ENCODE results near the gene OR4B1.
"Not testable (repeated sequence)": the region's sequence is repeated elsewhere in the genome, so short reads cannot be mapped to it uniquely, and the experiment has no call there.

The OR4B1 gene

GRCh38 chr11:48184452-48184851 lies 32.2 kb upstream of the OR4B1 start:
- Histone ChIP-seq H3K27ac (ENCODE audit: low read depth, low read length) (no peak overlapping the region), H2AFZ (ENCODE audit: low read length, unreplicated experiment) (no peak overlapping the region), H3K4me3 (ENCODE audit: low read depth, low read length) (no peak overlapping the region), H3K79me2 (ENCODE audit: control insufficient read depth, insufficient read depth, low read length, unreplicated experiment) (no peaks in the 10 kb centered on the region), H3K36me3 (ENCODE audit: insufficient read depth, low read length) (no peaks in the 10 kb centered on the region), H3K4me1 (ENCODE audit: control insufficient read depth, insufficient read depth, low read length, unreplicated experiment) (no peaks in the 10 kb centered on the region), H3K27me3 (ENCODE audit: insufficient read depth, low read length) (peaks cover 10% of the 10 kb centered on the region; the same call in 1 of the 2 replicates)

GRCh38 chr11:48190906-48191654 lies 25.5 kb upstream of the OR4B1 start:
- H3K36me3 ChIP-seq (ENCODE audit: insufficient read depth, low read length); H3K79me2 ChIP-seq (ENCODE audit: control insufficient read depth, insufficient read depth, low read length, unreplicated experiment); H3K4me1 ChIP-seq (ENCODE audit: control insufficient read depth, insufficient read depth, low read length, unreplicated experiment); H3K27me3 ChIP-seq (ENCODE audit: insufficient read depth, low read length); H2AFZ ChIP-seq (ENCODE audit: low read length, unreplicated experiment); H3K4me3 ChIP-seq (ENCODE audit: low read depth, low read length); H3K27ac ChIP-seq (ENCODE audit: low read depth, low read length): not testable (repeated sequence)

- no peaks in the 10 kb centered on the region for H3K79me2 ChIP-seq (ENCODE audit: control insufficient read depth, insufficient read depth, low read length, unreplicated experiment)
- H3K4me1 ChIP-seq (ENCODE audit: control insufficient read depth, insufficient read depth, low read length, unreplicated experiment): no peaks in the 10 kb centered on the region
- H3K4me3 ChIP-seq (ENCODE audit: low read depth, low read length): no peak overlapping the region
- no peaks in the 10 kb centered on the region for H3K27me3 ChIP-seq (ENCODE audit: insufficient read depth, low read length)
- no peak overlapping the region for H3K27ac ChIP-seq (ENCODE audit: low read depth, low read length)
- no peak overlapping the region for H2AFZ ChIP-seq (ENCODE audit: low read length, unreplicated experiment)
- H3K36me3 ChIP-seq (ENCODE audit: insufficient read depth, low read length): no peaks in the 10 kb centered on the region
Measured at GRCh38 chr11:48193876-48194275, 22.7 kb upstream of the OR4B1 start.

GRCh38 chr11:48207881-48208280 lies 8.7 kb upstream of the OR4B1 start:
- H3K79me2 ChIP-seq (ENCODE audit: control insufficient read depth, insufficient read depth, low read length, unreplicated experiment): no peaks in the 10 kb centered on the region
- no peak overlapping the region for H3K4me3 ChIP-seq (ENCODE audit: low read depth, low read length)
- H3K27ac ChIP-seq (ENCODE audit: low read depth, low read length): no peak overlapping the region
- peaks cover 36% of the 10 kb centered on the region for H3K27me3 ChIP-seq (ENCODE audit: insufficient read depth, low read length)
- no peak overlapping the region for H2AFZ ChIP-seq (ENCODE audit: low read length, unreplicated experiment)
- no peaks in the 10 kb centered on the region for H3K4me1 ChIP-seq (ENCODE audit: control insufficient read depth, insufficient read depth, low read length, unreplicated experiment)
- H3K36me3 ChIP-seq (ENCODE audit: insufficient read depth, low read length): no peaks in the 10 kb centered on the region

- Histone ChIP-seq H2AFZ (ENCODE audit: low read length, unreplicated experiment) (no peak overlapping the region), H3K4me3 (ENCODE audit: low read depth, low read length) (no peak overlapping the region), H3K79me2 (ENCODE audit: control insufficient read depth, insufficient read depth, low read length, unreplicated experiment) (no peaks in the 10 kb centered on the region), H3K27ac (ENCODE audit: low read depth, low read length) (no peak overlapping the region), H3K4me1 (ENCODE audit: control insufficient read depth, insufficient read depth, low read length, unreplicated experiment) (no peaks in the 10 kb centered on the region), H3K36me3 (ENCODE audit: insufficient read depth, low read length) (no peaks in the 10 kb centered on the region), H3K27me3 (ENCODE audit: insufficient read depth, low read length) (peaks cover 45% of the 10 kb centered on the region)
Measured at GRCh38 chr11:48210052-48210451, 6.6 kb upstream of the OR4B1 start.

GRCh38 chr11:48228761-48229160 lies 12.2 kb downstream of the OR4B1 start:
- H3K4me1 ChIP-seq (ENCODE audit: control insufficient read depth, insufficient read depth, low read length, unreplicated experiment): no peaks in the 10 kb centered on the region
- H3K4me3 ChIP-seq (ENCODE audit: low read depth, low read length): no peak overlapping the region
- H2AFZ ChIP-seq (ENCODE audit: low read length, unreplicated experiment): no peak overlapping the region
- H3K79me2 ChIP-seq (ENCODE audit: control insufficient read depth, insufficient read depth, low read length, unreplicated experiment): no peaks in the 10 kb centered on the region
- H3K36me3 ChIP-seq (ENCODE audit: insufficient read depth, low read length): no peaks in the 10 kb centered on the region
- H3K27me3 ChIP-seq (ENCODE audit: insufficient read depth, low read length): no peaks in the 10 kb centered on the region
- no peak overlapping the region for H3K27ac ChIP-seq (ENCODE audit: low read depth, low read length)

GRCh38 chr11:48230057-48230456 lies 13.4 kb downstream of the OR4B1 start:
- H3K79me2 ChIP-seq (ENCODE audit: control insufficient read depth, insufficient read depth, low read length, unreplicated experiment); H3K36me3 ChIP-seq (ENCODE audit: insufficient read depth, low read length); H3K27ac ChIP-seq (ENCODE audit: low read depth, low read length); H3K4me3 ChIP-seq (ENCODE audit: low read depth, low read length); H2AFZ ChIP-seq (ENCODE audit: low read length, unreplicated experiment); H3K27me3 ChIP-seq (ENCODE audit: insufficient read depth, low read length); H3K4me1 ChIP-seq (ENCODE audit: control insufficient read depth, insufficient read depth, low read length, unreplicated experiment): not testable (repeated sequence)

GRCh38 chr11:48237727-48238126 lies 21.1 kb downstream of the OR4B1 start:
- Histone ChIP-seq H3K79me2 (ENCODE audit: control insufficient read depth, insufficient read depth, low read length, unreplicated experiment) (no peaks in the 10 kb centered on the region), H3K4me3 (ENCODE audit: low read depth, low read length) (no peak overlapping the region), H3K4me1 (ENCODE audit: control insufficient read depth, insufficient read depth, low read length, unreplicated experiment) (no peaks in the 10 kb centered on the region), H2AFZ (ENCODE audit: low read length, unreplicated experiment) (no peak overlapping the region), H3K27ac (ENCODE audit: low read depth, low read length) (no peak overlapping the region), H3K27me3 (ENCODE audit: insufficient read depth, low read length) (peaks cover 20% of the 10 kb centered on the region), H3K36me3 (ENCODE audit: insufficient read depth, low read length) (no peaks in the 10 kb centered on the region)

GRCh38 chr11:48242501-48242900 lies 25.9 kb downstream of the OR4B1 start:
- Histone ChIP-seq H2AFZ (ENCODE audit: low read length, unreplicated experiment) (no peak overlapping the region), H3K27me3 (ENCODE audit: insufficient read depth, low read length) (peaks cover 16% of the 10 kb centered on the region), H3K4me3 (ENCODE audit: low read depth, low read length) (no peak overlapping the region), H3K4me1 (ENCODE audit: control insufficient read depth, insufficient read depth, low read length, unreplicated experiment) (no peaks in the 10 kb centered on the region), H3K36me3 (ENCODE audit: insufficient read depth, low read length) (no peaks in the 10 kb centered on the region), H3K79me2 (ENCODE audit: control insufficient read depth, insufficient read depth, low read length, unreplicated experiment) (no peaks in the 10 kb centered on the region), H3K27ac (ENCODE audit: low read depth, low read length) (no peak overlapping the region)

- no peak within 1 kb of the TSS for H3K27ac ChIP-seq (ENCODE audit: low read depth, low read length)
- no peaks in the 10 kb centered on the region for H3K4me1 ChIP-seq (ENCODE audit: control insufficient read depth, insufficient read depth, low read length, unreplicated experiment)
- H3K36me3 ChIP-seq (ENCODE audit: insufficient read depth, low read length): no peaks in the 10 kb centered on the region
Measured at GRCh38 chr11:48244804-48245203, 28.2 kb downstream of the OR4B1 start, which contains the start of gene OR4X2. OR4X2 (plus strand) TSS chr11:48245104; CDS start chr11:48245104, 0 bp downstream.

GRCh38 chr11:48248902-48249301 lies 32.3 kb downstream of the OR4B1 start:
- Histone ChIP-seq H2AFZ (ENCODE audit: low read length, unreplicated experiment) (no peak overlapping the region), H3K4me3 (ENCODE audit: low read depth, low read length) (no peak overlapping the region), H3K4me1 (ENCODE audit: control insufficient read depth, insufficient read depth, low read length, unreplicated experiment) (no peaks in the 10 kb centered on the region), H3K36me3 (ENCODE audit: insufficient read depth, low read length) (no peaks in the 10 kb centered on the region), H3K27me3 (ENCODE audit: insufficient read depth, low read length) (no peaks in the 10 kb centered on the region), H3K27ac (ENCODE audit: low read depth, low read length) (no peak overlapping the region), H3K79me2 (ENCODE audit: control insufficient read depth, insufficient read depth, low read length, unreplicated experiment) (no peaks in the 10 kb centered on the region)

More at GRCh38 chr11:48244804-48245203, 28.2 kb downstream of the OR4B1 start, which contains the start of gene OR4X2:
- peaks cover 5% of the 10 kb centered on the region; the same call in 1 of the 2 replicates for H3K27me3 ChIP-seq (ENCODE audit: insufficient read depth, low read length)
- H3K79me2 ChIP-seq (ENCODE audit: control insufficient read depth, insufficient read depth, low read length, unreplicated experiment): no peaks in the 10 kb centered on the region
- H3K4me3 ChIP-seq (ENCODE audit: low read depth, low read length): no peak within 1 kb of the TSS
- H2AFZ ChIP-seq (ENCODE audit: low read length, unreplicated experiment): no peak within 1 kb of the TSS
